ENCODE results near the gene HOXA5.

The HOXA5 gene

GRCh38 chr7:27116031-27116961 lies 27.2 kb downstream of the HOXA5 start:
- H3K4me3 ChIP-seq (ENCODE audit: control insufficient read depth, low read depth, low read length): peak overlapping the region; percentile 46
- no peak for TF ChIP-seq CTCF (conservative IDR thresholded peaks at IDR 0.05; ENCODE audit: control insufficient read depth, insufficient read depth, low read depth, low read length)
- DNase-seq (ENCODE audit: low read depth): no peak

DNA sequence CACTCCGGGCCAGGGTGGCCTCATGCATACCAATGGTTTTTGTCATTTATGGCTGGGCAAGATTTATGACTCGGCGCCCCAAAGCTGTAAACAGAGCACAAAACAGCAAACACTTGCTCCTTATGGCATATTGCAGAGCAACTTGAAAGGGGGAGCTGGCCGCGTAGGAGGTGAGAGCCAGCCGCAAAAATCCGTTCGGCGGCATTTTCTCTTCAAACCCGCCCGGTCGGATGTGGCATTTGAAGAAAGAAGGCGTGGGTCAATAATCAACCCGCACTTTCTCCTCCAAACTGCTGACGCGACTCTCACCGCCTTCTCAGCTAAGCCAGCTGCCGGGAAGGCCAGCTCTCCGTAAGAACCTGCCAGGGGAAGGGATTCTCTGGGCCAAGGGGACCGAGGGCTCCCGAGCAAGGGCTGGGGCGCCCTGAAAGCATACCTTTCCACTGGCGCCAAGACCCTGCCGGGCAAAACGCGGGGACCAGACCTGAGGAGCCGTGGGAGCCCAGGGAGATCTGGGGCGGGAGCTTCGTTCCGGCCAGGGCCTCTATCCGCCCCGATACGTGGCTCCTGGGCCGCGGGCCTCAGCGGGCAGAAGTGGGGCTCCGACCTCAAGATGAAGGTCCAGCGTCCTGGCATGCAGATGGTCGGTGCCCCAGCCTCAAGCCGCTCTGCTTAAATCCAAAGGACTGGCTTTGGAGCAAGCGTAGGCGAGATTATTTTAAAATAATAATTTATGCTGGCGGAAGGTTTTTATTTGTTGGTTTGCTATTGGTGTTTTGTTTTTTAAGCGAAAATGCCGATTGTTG lies 28.1 kb downstream of the HOXA5 start:
- no peak for TF ChIP-seq CTCF (conservative IDR thresholded peaks at IDR 0.05; ENCODE audit: control insufficient read depth, insufficient read depth, low read depth, low read length)
- DNase-seq (ENCODE audit: low read depth): peak; percentile 74
- H3K4me3 ChIP-seq (ENCODE audit: control insufficient read depth, low read depth, low read length): peak overlapping the region; percentile 46

DNA sequence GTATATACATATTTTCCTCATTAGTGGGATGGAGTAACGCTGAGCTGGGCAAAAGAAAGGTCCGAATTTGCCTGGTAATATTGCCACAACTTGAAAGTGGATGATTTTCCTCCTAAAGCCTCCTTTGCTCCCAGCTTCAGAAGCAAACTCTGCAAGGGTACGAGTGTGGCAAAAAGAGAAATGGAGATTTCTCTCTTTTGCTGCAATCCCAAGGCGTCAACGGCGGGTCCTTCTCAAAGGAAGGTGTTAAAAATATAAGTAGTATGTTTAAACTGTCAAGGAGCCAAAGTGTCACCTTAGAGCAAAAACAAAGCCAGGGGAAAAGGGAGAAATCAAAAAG lies 28.6 kb downstream of the HOXA5 start:
- H3K4me3 ChIP-seq (ENCODE audit: control insufficient read depth, low read depth, low read length): peak overlapping the region; percentile 46
- no peak for TF ChIP-seq CTCF (conservative IDR thresholded peaks at IDR 0.05; ENCODE audit: control insufficient read depth, insufficient read depth, low read depth, low read length)
- DNase-seq (ENCODE audit: low read depth): no peak

- no peak for TF ChIP-seq CTCF (conservative IDR thresholded peaks at IDR 0.05; ENCODE audit: control insufficient read depth, insufficient read depth, low read depth, low read length)
- peak overlapping the region; percentile 46 for H3K4me3 ChIP-seq (ENCODE audit: control insufficient read depth, low read depth, low read length)
- DNase-seq (ENCODE audit: low read depth): no peak
Measured at GRCh38 chr7:27113991-27114769, 29.3 kb downstream of the HOXA5 start.

DNA sequence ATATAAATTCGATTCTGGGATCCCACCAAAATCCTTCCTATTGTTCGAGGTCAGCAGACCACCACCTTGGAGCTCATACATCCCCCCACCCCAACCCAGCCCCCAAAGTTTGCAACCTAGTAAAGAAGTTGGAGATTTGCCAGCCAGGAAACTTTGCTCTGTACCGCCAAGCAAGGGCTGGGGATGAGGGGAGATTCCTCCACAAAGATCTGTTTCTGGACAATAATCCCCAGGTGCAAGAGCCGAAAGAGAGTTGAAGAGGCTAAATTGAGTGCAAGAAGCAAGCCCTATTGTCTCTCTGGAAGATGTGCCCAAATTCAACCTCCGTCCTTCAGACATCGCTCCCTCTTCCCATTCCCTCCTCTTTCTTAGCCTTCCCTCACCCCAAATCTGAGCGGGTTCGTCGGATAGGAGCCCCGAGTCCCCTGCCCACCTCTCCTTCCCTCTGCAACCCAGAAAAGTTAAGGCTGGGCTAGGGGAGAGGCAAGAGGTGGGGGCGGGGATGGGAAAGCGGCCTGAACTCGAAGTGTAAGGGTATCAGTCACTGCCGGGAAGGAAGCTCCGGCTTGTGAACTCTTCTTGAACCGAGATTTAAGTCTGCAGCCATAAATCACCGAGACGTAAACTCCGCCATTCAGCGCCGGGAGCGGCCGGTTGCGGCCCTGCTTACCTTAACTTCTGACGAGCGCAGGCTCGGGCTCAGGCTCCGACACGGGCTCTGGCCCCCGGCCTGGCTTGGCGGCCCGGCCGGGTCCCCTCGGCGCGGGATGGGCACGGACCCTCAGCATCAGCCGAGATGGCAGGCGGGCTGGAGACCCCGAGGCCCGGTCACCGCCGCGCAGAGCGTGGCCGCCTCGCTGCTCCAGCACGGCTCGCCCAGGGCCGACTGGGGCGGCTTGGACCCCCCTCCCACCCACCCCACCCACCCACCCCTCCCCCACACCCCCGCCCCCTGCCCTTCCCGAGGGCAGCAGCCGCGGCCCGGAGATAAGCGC lies 30.2 kb downstream of the HOXA5 start:
- TF ChIP-seq CTCF (conservative IDR thresholded peaks at IDR 0.05; ENCODE audit: control insufficient read depth, insufficient read depth, low read depth, low read length): no peak
- DNase-seq (ENCODE audit: low read depth): peak; percentile 91
- peak overlapping the region; percentile 46 for H3K4me3 ChIP-seq (ENCODE audit: control insufficient read depth, low read depth, low read length)

All from fibroblast of mammary gland (primary cell).